GM10266 (cell line): ENCODE data around the gene HDAC9.

Experiments
- DNase-seq: peaks from one replicate; pipeline ENCODE4 v3.0.0; 2012; ENCODE audit errors: extremely low spot score
- CTCF ChIP-seq: IDR thresholded peaks from 2 replicates; pipeline ENCODE4 v1.5.1; 2012; ENCODE audit warnings: mild to moderate bottlenecking, low read depth; ENCODE audit not compliant: control insufficient read depth, insufficient read depth; ENCODE audit errors: missing control alignments

Gene HDAC9

GRCh38 chr7:18459484-18460245 lies 35.9 kb upstream of the HDAC9 start:
- TF ChIP-seq CTCF, result no peak
- DNase-seq, result no peak

DNA sequence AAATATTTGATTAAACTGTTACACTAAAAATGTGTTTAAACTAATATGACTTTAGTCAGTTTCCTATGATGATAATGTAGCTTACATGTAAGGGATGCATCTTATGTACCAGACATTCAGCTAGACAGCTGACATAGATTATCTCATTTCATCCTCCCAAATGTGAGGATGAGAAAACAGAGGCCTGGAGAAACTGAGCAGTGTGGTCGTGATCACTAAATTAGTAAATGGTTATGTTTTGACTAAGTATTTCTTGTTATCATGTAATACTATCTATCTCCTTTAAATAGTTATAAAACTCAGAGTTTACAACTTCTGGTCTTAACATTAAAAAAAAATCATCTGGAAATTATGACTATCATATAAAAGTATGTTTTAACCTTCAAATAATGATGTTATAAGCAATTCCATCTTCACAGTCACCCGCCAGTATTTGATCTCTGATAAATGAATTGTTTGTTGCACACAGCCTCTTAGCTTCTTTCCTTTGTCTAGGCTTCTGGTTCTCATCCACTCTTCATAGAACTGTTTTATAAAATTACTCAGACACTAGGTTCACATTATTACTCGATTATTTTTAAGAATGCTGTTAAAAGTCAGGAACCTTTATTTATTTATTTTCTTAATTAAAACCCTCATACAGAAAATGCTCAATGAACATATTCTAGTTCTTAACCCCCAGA lies 33.6 kb upstream of the HDAC9 start:
- TF ChIP-seq CTCF, result no peak
- peak; percentile 18 for DNase-seq

- no peak for DNase-seq
- no peak for TF ChIP-seq CTCF
These were observed 30.7 kb upstream of the HDAC9 start for GRCh38 chr7:18464830-18465229.

DNA sequence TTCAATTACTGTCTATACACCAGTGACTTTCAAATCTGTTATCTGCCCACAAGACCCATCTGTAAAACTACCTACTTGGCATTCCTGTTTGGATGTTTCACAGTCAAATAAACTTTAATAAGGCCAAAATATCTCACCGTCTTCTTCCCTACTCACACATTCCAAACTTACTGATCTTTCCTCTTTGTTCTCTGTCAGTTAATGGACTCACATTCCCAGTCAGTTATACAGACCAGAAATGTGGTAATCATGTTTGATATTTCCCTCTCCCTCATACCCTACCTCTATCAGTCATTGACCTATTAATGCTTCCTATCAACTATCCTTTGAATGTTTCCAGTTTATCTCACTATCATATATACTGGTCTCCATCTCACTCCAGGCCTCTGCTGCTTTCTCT lies 28.5 kb upstream of the HDAC9 start:
- TF ChIP-seq CTCF, result no peak
- DNase-seq, result no peak

GRCh38 chr7:18468795-18469194 lies 26.8 kb upstream of the HDAC9 start:
- no peak for TF ChIP-seq CTCF
- peak; percentile 19 for DNase-seq

DNA sequence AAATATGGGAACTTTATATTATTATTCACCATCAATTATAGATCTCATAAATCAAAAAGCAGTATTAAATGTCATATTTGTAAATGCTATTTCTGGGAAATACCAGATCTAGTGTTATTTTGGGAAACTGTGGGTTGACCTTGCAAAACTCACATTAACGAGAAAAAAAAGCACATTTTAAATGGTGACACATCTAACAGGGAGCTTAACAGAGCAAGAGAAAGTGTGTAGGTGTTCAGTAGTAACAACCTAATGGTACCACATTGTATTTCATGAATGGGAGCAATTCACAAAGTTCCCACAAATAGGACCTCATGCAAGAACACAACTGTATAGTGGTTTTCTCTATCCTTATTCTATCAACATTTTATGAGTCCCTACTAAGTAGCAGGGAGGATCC lies 26.2 kb upstream of the HDAC9 start:
- no peak for TF ChIP-seq CTCF
- DNase-seq, result peak; percentile 17
